GM18517 (cell line): Measurements from ENCODE around the gene NUTF2.
A peak's percentile ranks its signal among the peaks of the same experiment; 100 is the strongest.
"Not testable (repeated sequence)": the region's sequence is repeated elsewhere in the genome, so short reads cannot be mapped to it uniquely, and the experiment has no call there.

ENCODE experiments used
- ATAC-seq: cut with Tn5 transposase; IDR thresholded peaks from one replicate; pipeline ENCODE4 v1.9.1; 2021; ENCODE audit warnings: mild to moderate bottlenecking, moderate library complexity; ENCODE audit not compliant: unreplicated experiment

NUTF2 gene

DNA sequence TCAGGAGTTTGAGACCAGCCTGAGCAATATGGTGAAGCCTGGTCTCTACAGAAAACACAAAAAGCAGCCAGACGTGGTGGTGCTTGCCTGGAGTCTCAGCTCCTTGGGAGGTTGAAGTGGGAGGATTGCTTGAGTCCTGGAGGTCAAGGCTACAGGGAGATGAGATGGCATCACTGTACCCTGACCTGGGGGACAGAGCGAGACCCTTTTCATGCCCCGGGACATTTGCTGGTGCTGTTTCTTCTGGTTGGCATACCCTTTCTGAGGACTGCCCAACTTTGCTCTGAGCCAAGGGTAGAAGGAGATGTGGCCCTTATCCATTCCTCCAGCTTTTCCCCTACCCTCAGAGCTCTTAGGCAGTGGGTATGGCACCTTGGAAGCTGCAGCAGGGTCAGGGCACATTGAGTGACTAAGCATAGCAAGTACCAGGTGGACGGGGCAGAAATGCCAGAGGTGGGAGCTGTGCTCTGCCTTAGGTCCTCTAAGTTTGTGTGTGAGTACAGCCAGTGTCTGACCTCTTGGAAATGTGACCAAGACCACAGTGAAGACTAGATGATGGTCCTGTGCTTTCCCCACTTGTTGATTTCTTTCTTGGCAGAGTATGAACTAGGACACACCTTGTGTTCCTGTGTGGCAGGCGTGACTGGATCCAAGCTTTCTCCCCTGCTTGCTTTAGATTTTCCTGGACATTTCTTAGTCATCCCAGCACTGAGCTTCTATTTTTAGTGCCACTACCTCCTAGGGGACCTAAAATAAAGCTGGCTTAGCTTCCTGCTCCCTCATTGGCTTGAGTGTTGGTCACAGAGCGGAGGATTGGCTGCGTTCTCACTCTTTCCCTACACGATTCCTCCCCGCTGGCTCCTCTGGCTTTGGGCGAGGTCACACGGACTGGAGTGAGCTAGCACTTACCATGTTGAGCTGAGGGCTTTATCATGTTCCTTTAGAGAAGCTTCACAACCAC lies 16.2 kb downstream of the NUTF2 start:
- no peak for ATAC-seq

DNA sequence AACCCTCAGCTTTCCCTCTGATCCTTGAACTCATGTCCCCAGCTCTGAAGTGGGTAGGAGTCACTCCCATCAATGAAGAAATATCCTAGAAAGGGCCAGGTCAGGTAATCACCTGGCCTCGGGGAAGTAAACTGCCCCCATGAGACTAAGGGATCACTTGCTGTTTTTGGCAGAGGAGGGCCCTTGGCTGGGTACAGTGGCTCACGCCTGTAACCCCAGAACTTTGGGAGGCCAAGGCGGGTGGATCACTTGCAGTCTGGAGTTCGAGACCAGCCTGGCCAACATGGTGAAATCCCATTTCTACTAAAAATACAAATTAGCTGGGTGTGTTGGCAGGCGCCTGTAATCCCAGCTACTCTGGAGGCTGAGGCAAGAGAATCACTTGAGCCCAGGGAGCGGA lies 17.3 kb downstream of the NUTF2 start:
- not testable (repeated sequence) for ATAC-seq

DNA sequence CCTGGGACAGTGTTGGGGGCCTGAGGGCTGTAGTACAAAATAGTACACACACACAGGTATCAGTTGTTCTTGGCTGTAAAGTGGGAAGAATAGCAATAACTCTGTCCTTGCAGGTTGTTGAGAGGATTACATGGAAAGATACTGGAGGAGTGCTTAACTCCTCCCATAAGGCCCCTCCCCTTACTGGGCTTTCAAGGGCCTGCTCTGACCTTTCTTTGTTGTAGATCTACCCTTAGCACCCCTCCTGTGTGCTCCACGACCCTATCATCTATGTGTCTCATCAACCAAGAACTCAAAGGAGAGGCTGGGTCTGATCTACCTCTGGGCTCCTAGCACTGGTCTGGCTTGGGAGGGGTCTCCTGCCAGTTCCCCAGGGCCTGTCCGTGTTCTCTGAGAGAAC lies 17.9 kb downstream of the NUTF2 start:
- no peak for ATAC-seq

DNA sequence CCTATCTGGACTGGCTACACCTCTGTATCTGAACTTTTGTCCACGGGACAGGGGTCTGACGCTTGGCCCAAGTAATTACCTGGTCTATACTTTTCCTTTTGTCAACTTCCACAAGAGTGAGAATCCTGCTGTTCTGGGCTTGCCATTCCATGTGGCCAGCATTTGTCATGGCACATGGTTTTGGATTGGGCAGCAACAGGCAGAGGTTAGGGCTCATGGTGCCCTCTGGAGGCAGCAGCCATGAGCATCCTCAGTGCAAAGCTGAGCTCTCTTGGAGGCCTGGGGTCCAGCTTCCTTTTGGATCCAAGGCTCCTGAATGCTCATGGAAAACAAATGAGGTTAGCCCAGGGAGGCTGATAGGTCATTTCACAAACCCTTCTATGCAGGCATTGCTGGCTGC lies 18.6 kb downstream of the NUTF2 start:
- ATAC-seq, result no peak

DNA sequence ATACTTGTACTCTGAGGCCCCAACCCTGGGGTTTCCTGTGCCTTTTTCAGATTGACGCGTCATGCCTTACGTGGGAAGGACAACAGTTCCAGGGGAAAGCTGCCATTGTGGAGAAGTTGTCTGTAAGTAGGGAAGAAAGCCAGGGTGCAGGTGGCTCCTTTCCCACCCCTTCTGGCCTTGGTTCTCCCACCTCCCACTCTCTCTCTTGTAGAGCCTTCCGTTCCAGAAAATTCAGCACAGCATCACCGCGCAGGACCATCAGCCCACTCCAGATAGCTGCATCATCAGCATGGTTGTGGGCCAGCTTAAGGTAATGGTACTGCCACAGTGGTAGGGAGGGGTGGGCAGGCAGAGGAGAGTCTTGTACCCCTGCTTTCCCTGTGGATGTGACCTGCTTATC lies 21.6 kb downstream of the NUTF2 start:
- ATAC-seq, result no peak

DNA sequence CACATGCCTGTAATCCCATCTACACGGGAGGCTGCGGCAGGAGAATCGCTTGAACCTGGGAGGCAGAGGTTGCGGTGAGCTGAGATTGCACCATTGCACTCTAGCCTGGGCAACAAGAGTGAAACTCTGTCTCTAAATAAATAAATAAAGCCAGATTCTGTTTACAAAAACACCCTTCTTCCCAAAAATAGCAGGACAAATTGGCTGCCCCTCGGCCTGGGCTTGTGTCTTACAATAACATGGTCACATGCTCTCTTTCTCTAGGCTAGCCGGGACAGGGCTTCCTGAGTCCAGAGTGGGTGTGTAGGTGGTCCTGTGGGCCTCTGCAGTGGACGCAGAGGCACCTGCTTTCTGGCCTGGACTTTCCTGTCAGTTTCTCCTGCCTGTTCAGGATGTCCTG lies 22.9 kb downstream of the NUTF2 start:
- no peak for ATAC-seq

DNA sequence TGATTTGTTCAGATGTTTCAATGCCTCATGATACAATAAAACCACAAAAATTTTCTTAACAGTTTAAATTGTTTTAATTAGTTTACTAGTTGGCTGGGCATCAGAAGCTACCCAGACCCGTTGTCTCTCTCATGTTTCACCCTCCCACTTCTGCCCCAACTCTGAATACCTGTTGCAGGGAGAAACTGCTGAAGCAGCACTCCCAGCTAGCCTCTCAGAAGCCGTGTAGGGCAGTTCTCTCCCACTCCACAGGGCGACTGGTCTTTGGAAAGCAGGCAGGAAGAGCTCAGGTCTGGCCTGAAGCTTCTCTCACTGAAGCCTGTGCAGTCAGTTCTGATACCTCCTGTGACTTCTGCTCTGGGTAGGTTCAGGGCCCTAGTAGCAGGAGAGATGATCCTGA lies 24.5 kb downstream of the NUTF2 start:
- no peak for ATAC-seq

DNA sequence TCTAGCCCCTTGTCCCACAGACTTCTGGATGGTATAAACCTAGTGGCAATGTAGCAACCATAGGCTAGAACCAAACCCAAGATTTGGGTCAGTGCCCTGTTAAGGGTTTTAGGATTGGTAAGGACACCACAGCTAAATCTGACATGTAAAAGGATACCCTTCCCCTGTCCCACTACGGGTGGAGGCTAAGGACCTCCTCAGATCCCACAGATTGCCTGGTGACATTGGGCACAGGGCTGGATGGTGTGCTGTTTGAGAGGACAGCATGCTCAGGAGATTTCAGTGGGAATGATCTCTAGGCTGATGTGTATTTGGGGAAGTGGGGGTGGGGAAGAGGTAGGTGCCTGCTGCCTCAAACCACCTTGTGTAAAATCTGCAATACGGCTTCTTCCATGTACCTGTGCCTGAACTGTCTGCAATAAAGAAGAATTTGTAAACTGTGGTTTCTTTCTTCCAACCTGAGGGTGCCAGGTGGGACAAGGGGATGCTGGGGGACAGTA lies 25.4 kb downstream of the NUTF2 start:
- no peak for ATAC-seq

DNA sequence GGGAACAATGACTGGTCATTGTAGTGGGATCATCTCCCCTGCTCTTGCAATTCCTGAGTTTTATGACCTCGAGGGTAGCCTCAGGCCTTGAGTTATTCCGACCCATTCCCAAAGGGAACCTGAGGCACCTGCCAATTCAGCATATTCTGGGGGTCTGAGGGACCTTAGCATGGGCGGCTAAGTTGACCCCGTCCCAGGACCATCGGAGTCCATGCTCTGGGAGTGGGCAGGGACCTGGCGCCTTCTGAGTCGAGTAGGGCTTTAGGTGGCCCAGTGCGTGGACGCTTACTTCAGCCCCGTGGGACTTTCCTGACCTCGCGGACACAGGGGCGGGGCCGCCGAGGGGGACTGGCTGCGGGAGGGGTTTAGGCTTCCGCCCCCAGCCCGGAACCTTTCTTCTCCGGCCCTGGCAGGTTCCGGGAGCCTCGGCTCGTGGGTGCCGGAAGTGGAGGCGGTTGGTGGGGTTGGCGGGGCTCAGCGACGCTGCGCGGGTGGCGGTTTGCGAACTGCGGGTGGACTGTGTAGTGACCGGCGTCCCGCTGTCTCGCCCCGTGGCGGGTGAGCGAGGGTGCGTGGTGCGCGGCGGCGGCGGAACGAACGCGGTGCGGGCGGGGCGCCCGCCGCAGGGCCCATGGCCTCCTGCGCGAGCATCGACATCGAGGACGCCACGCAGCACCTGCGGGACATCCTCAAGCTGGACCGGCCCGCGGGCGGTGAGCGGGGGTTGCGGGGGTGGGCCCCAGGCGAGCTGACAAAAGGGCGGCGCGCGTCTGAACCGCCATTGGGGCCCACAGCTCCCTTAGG lies 26.1 kb downstream of the NUTF2 start, which contains the start of gene EDC4:
EDC4 (plus strand) TSS at position 422 of the 804 bp plus-strand sequence; CDS start at position 632, 210 bp downstream.
- peak; percentile 66 for ATAC-seq

DNA sequence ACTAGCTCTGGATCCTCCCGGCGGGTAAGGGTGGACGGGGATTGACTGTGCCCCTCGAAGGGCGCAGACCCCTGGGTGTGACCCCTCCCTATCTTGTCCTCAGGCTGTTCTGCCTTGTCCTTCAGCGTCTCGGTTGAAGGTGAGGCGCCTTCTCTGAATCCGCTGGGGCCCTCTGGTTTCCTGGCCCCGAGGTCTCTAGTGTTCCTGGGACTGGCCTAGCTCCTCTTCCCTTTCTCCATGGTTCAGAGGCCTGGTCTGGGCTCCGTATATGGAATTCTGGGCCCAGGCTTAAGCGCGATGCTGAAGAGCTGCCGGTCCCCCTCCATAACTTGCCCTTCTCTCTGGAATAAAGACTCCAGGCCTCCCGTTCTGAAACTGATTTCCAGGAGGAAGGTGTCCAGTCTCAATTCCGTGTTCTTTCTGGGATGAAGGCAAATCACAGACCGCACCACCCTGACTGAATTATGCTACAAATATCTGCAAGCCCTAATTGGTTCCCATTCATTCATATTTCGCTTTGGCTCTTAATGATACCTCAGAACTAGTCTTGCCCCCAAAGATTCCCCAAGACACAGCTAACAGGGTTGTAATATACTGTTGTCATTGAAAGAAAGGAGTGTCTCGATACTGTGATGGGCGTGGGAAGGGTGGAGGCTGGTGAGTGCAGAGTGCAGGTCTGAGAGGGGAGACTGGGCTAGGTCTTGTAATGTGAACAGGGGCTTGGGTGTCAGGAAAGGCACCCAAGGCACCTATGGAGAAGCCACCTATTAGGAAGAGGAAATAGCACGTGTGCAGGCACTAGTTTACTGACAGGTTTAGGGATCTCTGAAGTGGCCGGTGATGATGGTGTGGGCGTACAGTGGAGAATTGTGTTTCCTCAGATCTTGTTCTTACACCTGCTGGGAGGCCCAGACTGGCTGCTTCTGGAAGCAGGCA lies 27.0 kb downstream of the NUTF2 start:
- peak; percentile 12 for ATAC-seq

DNA sequence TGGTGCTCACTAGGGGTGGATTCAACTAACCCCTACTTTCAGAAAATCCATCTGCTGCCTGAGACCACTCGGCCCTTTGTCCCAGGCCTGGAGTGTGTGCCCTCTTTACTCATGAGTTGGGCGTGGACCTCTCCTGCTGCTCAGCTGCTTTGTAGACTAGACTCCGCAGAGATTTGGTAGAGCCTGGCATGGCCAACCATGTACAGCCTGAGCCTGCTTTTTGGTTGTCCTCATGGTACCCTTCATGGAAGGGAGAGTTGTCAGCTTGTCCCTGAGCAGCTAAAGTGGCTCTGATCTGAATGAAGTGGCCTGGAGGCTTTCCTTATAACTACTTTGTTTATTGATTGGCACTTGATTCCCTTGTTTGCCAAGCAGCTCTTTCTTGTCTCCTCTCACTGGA lies 27.6 kb downstream of the NUTF2 start:
- ATAC-seq, result no peak

DNA sequence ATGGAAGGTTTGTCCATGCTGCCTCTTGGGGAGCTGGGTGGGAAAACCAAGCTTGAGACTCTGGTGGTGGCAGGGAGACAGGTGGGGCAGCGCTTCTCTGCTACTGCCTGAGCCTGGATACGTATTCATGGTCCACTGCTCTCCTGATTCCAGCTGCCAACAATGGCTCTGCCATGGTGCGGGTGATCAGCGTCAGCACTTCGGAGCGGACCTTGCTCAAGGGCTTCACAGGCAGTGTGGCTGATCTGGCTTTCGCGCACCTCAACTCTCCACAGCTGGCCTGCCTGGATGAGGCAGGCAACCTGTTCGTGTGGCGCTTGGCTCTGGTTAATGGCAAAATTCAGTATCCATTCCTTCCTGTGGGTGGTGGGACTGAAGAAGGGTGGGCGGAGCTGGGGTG lies 30.3 kb downstream of the NUTF2 start:
- no peak for ATAC-seq

DNA sequence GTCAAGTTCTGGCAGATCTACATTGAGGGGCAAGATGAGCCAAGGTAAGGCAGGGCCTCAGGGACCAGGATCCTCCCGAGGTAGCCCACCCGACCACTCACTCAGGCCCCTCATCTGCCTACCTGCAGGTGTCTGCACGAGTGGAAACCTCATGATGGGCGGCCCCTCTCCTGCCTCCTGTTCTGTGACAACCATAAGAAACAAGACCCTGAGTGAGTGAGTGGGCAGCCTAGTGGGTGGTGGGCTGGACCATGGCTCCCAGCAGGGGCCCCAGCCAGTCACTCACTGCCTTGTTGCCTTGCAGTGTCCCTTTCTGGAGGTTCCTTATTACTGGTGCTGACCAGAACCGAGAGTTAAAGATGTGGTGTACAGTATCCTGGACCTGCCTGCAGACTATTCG lies 31.5 kb downstream of the NUTF2 start:
- no peak for ATAC-seq

DNA sequence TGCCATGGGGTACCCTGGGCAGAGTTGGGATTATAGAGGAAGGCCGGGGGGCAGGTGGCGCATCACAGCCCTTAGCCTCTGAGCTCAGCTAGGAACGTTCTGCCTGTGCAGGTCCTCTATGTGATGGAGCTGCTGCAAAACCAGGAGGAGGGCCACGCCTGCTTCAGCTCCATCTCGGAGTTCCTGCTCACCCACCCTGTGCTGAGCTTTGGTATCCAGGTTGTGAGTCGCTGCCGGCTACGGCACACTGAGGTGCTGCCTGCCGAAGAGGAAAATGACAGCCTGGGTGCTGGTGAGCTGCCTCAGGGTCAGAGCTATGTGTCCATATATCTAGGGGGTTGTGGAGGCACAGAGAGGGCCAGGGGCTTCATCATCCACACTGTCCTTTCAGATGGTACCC lies 32.1 kb downstream of the NUTF2 start:
- ATAC-seq, result no peak

DNA sequence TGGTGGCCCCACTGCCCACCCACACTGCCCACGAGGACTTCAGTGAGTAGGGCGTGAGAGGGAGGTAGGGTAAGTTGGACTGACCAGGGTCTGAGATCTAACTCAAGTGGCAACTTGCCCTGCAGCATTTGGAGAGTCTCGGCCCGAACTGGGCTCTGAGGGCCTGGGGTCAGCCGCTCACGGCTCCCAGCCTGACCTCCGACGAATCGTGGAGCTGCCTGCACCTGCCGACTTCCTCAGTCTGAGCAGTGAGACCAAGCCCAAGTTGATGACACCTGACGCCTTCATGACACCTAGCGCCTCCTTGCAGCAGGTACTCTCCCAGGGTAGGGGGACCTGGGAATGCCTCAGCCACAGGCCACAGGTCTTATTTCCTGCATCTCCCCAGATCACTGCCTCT lies 32.7 kb downstream of the NUTF2 start:
- no peak for ATAC-seq

DNA sequence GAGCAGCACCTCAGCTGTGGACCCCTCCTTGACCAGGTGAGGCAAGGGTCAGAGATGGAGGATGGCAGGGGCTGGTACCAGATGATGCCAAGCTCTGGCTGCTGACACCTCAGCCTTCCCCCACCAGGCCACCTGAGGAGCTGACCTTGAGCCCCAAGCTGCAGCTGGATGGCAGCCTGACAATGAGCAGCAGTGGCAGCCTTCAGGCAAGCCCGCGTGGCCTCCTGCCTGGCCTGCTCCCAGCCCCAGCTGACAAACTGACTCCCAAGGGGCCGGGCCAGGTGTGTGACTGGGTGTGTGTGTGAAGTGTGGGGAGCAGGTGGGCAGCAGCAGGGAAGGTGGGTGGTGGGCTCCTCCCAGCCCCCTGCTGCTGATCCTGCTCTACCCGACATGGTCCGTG lies 33.2 kb downstream of the NUTF2 start:
- ATAC-seq, result no peak

DNA sequence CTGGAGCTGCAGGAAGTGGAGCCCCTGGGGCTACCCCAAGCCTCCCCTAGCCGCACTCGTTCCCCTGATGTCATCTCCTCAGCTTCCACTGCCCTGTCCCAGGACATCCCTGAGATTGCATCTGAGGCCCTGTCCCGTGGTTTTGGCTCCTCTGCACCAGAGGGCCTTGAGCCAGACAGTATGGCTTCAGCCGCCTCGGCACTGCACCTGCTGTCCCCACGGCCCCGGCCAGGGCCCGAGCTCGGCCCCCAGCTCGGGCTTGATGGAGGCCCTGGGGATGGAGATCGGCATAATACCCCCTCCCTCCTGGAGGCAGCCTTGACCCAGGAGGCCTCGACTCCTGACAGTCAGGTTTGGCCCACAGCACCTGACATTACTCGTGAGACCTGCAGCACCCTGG lies 33.9 kb downstream of the NUTF2 start:
- ATAC-seq, result no peak

DNA sequence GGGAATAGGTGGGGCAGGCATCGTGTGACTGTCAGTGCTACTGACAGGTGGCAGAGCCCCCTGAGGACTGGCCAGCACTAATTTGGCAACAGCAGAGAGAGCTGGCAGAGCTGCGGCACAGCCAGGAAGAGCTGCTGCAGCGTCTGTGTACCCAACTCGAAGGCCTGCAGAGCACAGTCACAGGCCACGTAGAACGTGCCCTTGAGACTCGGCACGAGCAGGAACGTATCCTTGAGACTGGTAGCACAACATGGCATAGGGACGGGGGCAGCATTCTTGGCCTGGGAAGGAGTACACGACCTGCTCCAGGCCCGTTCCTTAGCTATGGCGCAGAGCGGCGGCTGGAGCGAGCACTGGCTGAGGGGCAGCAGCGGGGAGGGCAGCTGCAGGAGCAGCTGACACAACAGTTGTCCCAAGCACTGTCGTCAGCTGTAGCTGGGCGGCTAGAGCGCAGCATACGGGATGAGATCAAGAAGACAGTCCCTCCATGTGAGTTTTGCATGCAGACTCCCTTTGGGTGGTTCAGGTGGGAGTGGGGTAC lies 35.0 kb downstream of the NUTF2 start:
- no peak for ATAC-seq

DNA sequence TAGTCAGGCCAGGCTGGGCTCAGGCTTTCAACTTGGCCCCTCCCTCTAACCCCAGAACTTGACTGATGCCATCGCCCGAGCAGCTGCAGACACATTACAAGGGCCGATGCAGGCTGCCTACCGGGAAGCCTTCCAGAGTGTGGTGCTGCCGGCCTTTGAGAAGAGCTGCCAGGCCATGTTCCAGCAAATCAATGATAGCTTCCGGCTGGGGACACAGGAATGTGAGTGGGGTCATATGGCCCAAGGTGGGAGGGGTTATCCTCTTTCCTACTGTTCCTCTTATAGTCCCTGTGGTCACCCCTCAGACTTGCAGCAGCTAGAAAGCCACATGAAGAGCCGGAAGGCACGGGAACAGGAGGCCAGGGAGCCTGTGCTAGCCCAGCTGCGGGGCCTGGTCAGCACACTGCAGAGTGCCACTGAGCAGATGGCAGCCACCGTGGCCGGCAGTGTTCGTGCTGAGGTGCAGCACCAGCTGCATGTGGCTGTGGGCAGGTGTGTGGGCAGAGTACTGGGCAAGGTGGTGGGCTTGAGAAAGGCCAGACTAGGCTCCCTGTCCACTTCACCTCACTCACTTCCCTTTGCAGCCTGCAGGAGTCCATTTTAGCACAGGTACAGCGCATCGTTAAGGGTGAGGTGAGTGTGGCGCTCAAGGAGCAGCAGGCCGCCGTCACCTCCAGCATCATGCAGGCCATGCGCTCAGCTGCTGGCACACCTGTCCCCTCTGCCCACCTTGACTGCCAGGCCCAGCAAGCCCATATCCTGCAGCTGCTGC lies 35.8 kb downstream of the NUTF2 start:
- no peak for ATAC-seq
